Measurements from ENCODE around the gene CSNK2B.

CSNK2B gene

GRCh38 chr6:31629014-31629413, 36.9 kb upstream of the CSNK2B start:
- no peak overlapping the region for H3K4me3 ChIP-seq (ENCODE audit: low read length)
- no peak for DNase-seq (ENCODE audit: low read depth)
- no peaks in the 10 kb centered on the region for H3K4me1 ChIP-seq (ENCODE audit: control insufficient read depth, insufficient read depth, low read length)
- H3K9me3 ChIP-seq (ENCODE audit: control insufficient read depth, low read length), result no peaks in the 10 kb centered on the region
- peaks cover 100% of the 10 kb centered on the region for H3K36me3 ChIP-seq (ENCODE audit: control insufficient read depth, insufficient read depth, low read length, severe bottlenecking)
- H3K9ac ChIP-seq (ENCODE audit: low read length), result no peak overlapping the region
- H3K27me3 ChIP-seq (replicated peaks; ENCODE audit: control insufficient read depth, insufficient read depth, low read length), result no peaks in the 10 kb centered on the region

DNA sequence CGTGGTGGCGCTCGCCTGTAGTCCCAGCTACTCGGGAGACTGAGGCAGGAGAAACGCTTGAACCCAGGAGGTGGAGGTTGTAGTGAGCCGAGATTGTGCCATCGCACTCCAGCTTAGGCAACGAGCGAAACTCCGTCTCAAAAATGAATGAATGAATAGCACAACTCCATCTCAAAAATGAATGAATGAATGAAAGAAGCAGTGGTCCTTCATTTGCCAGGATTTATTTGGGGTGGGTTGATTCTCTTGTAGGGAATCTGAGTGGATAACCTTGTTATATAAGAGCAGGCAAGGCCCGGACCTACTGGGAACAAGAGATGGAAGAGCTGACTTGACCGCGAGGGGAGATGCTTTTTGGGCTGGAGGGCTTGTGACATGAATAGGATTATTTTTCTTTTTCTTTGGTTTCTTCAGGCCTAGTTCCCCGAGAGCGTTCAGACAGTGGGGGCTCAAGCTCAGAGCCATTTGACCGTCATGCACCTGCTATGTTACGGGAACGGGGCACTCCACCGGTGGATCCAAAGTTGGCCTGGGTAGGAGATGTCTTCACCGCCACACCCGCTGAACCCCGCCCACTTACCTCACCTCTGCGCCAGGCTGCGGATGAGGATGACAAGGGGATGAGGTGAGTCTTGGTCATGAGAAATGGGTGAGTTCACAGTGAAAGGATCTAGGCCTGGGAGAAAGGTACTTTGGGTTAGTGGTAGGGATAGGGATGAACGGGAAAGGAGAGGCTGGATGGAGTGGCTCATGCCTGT, 35.5 kb upstream of the CSNK2B start:
- Histone ChIP-seq H3K4me1 (ENCODE audit: control insufficient read depth, insufficient read depth, low read length) (peaks cover 7% of the 10 kb centered on the region), H3K9me3 (ENCODE audit: control insufficient read depth, low read length) (no peaks in the 10 kb centered on the region), H3K9ac (ENCODE audit: low read length) (no peak overlapping the region), H3K36me3 (ENCODE audit: control insufficient read depth, insufficient read depth, low read length, severe bottlenecking) (peaks cover 100% of the 10 kb centered on the region), H3K27me3 (replicated peaks; ENCODE audit: control insufficient read depth, insufficient read depth, low read length) (no peaks in the 10 kb centered on the region), H3K4me3 (ENCODE audit: low read length) (no peak overlapping the region)
- DNase-seq (ENCODE audit: low read depth), result no peak

- H3K9ac ChIP-seq (ENCODE audit: low read length), result no peak overlapping the region
- peaks cover 7% of the 10 kb centered on the region for H3K4me1 ChIP-seq (ENCODE audit: control insufficient read depth, insufficient read depth, low read length)
- H3K4me3 ChIP-seq (ENCODE audit: low read length), result no peak overlapping the region
- H3K27me3 ChIP-seq (replicated peaks; ENCODE audit: control insufficient read depth, insufficient read depth, low read length), result no peaks in the 10 kb centered on the region
- H3K36me3 ChIP-seq (ENCODE audit: control insufficient read depth, insufficient read depth, low read length, severe bottlenecking), result peaks cover 100% of the 10 kb centered on the region
- H3K9me3 ChIP-seq (ENCODE audit: control insufficient read depth, low read length), result no peaks in the 10 kb centered on the region
- no peak for DNase-seq (ENCODE audit: low read depth)
These were observed 34.7 kb upstream of the CSNK2B start for GRCh38 chr6:31631209-31631608.

GRCh38 chr6:31631681-31632278, 34.1 kb upstream of the CSNK2B start:
- Histone ChIP-seq H3K4me3 (ENCODE audit: low read length) (no peak overlapping the region), H3K9me3 (ENCODE audit: control insufficient read depth, low read length) (no peaks in the 10 kb centered on the region), H3K36me3 (ENCODE audit: control insufficient read depth, insufficient read depth, low read length, severe bottlenecking) (peaks cover 100% of the 10 kb centered on the region), H3K9ac (ENCODE audit: low read length) (no peak overlapping the region), H3K4me1 (ENCODE audit: control insufficient read depth, insufficient read depth, low read length) (peaks cover 7% of the 10 kb centered on the region), H3K27me3 (replicated peaks; ENCODE audit: control insufficient read depth, insufficient read depth, low read length) (no peaks in the 10 kb centered on the region)
- DNase-seq (ENCODE audit: low read depth), result no peak

DNA sequence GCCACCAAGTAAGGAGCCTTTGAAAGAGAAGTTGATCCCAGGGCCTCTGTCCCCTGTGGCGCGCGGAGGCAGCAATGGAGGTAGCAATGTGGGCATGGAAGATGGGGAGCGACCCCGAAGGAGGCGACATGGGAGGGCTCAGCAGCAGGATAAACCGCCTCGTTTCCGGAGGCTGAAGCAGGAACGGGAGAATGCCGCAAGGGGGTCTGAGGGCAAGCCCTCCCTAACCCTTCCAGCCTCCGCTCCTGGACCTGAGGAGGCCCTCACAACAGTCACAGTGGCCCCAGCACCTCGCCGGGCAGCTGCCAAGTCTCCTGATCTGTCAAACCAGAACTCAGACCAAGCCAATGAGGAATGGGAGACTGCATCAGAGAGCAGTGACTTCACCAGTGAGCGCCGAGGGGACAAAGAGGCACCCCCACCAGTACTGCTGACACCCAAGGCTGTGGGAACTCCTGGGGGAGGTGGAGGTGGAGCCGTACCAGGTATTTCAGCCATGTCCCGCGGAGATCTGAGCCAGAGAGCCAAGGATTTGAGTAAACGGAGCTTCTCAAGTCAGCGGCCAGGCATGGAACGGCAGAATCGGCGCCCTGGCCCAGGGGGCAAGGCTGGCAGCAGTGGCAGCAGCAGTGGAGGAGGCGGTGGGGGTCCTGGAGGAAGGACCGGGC, 33.5 kb upstream of the CSNK2B start:
- Histone ChIP-seq H3K9ac (ENCODE audit: low read length) (peak overlapping the region; percentile 12), H3K27me3 (replicated peaks; ENCODE audit: control insufficient read depth, insufficient read depth, low read length) (no peaks in the 10 kb centered on the region), H3K4me1 (ENCODE audit: control insufficient read depth, insufficient read depth, low read length) (peaks cover 7% of the 10 kb centered on the region), H3K9me3 (ENCODE audit: control insufficient read depth, low read length) (no peaks in the 10 kb centered on the region), H3K4me3 (ENCODE audit: low read length) (no peak overlapping the region), H3K36me3 (ENCODE audit: control insufficient read depth, insufficient read depth, low read length, severe bottlenecking) (peaks cover 99% of the 10 kb centered on the region)
- no peak for DNase-seq (ENCODE audit: low read depth)

- Histone ChIP-seq H3K4me1 (ENCODE audit: control insufficient read depth, insufficient read depth, low read length) (peaks cover 7% of the 10 kb centered on the region), H3K9ac (ENCODE audit: low read length) (no peak overlapping the region), H3K4me3 (ENCODE audit: low read length) (no peak overlapping the region), H3K9me3 (ENCODE audit: control insufficient read depth, low read length) (no peaks in the 10 kb centered on the region), H3K27me3 (replicated peaks; ENCODE audit: control insufficient read depth, insufficient read depth, low read length) (no peaks in the 10 kb centered on the region), H3K36me3 (ENCODE audit: control insufficient read depth, insufficient read depth, low read length, severe bottlenecking) (peaks cover 97% of the 10 kb centered on the region)
- no peak for DNase-seq (ENCODE audit: low read depth)
These were observed 32.4 kb upstream of the CSNK2B start for GRCh38 chr6:31633447-31633846.

- H3K4me1 ChIP-seq (ENCODE audit: control insufficient read depth, insufficient read depth, low read length), result peaks cover 11% of the 10 kb centered on the region
- peak overlapping the region; percentile 37 for H3K9ac ChIP-seq (ENCODE audit: low read length)
- H3K36me3 ChIP-seq (ENCODE audit: control insufficient read depth, insufficient read depth, low read length, severe bottlenecking), result peaks cover 97% of the 10 kb centered on the region
- no peak for DNase-seq (ENCODE audit: low read depth)
- H3K4me3 ChIP-seq (ENCODE audit: low read length), result no peak overlapping the region
- H3K9me3 ChIP-seq (ENCODE audit: control insufficient read depth, low read length), result no peaks in the 10 kb centered on the region
- H3K27me3 ChIP-seq (replicated peaks; ENCODE audit: control insufficient read depth, insufficient read depth, low read length), result no peaks in the 10 kb centered on the region
These were observed 31.7 kb upstream of the CSNK2B start for GRCh38 chr6:31634131-31634530.

- H3K4me3 ChIP-seq (ENCODE audit: low read length), result no peak overlapping the region
- H3K27me3 ChIP-seq (replicated peaks; ENCODE audit: control insufficient read depth, insufficient read depth, low read length), result no peaks in the 10 kb centered on the region
- H3K4me1 ChIP-seq (ENCODE audit: control insufficient read depth, insufficient read depth, low read length), result peaks cover 19% of the 10 kb centered on the region
- no peak overlapping the region for H3K9ac ChIP-seq (ENCODE audit: low read length)
- H3K9me3 ChIP-seq (ENCODE audit: control insufficient read depth, low read length), result no peaks in the 10 kb centered on the region
- peaks cover 97% of the 10 kb centered on the region for H3K36me3 ChIP-seq (ENCODE audit: control insufficient read depth, insufficient read depth, low read length, severe bottlenecking)
- DNase-seq (ENCODE audit: low read depth), result no peak
These were observed 30.8 kb upstream of the CSNK2B start for GRCh38 chr6:31634969-31635575.

DNA sequence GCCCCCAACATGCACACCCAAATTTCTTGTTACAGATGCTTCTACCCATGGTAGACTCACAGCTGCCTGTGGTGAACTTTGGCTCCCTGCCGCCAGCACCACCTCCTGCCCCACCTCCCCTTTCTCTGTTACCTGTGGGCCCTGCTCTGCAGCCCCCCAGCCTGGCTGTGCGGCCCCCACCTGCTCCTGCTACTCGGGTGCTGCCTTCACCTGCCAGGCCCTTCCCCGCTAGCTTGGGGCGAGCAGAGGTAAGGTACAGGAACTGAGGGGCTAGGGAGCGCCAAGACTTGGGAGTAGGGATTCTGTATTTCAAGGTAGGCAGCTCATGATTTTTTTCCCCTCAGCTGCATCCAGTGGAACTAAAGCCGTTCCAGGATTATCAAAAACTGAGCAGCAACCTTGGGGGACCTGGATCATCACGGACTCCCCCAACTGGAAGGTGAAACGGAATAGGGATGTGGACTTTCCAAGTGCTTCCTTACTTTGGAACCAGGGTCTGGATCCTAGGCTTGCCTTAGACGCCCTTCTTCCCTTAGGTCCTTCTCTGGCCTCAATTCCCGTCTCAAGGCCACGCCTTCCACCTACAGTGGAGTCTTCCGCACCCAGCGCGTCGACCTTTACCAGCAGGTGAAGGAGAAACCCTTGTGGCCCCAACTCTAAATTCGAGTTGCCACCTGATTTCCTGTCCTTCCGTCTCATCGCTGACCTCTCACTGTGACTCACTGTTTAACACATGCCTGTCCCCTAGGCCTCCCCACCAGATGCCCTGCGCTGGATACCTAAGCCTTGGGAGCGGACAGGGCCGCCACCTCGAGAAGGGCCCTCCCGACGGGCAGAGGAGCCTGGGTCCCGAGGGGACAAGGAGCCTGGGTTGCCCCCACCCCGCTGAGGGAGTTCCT, 28.9 kb upstream of the CSNK2B start:
- Histone ChIP-seq H3K27me3 (replicated peaks; ENCODE audit: control insufficient read depth, insufficient read depth, low read length) (no peaks in the 10 kb centered on the region), H3K4me3 (ENCODE audit: low read length) (no peak overlapping the region), H3K9ac (ENCODE audit: low read length) (no peak overlapping the region), H3K36me3 (ENCODE audit: control insufficient read depth, insufficient read depth, low read length, severe bottlenecking) (peaks cover 97% of the 10 kb centered on the region), H3K4me1 (ENCODE audit: control insufficient read depth, insufficient read depth, low read length) (peaks cover 21% of the 10 kb centered on the region), H3K9me3 (ENCODE audit: control insufficient read depth, low read length) (no peaks in the 10 kb centered on the region)
- DNase-seq (ENCODE audit: low read depth), result no peak

- Histone ChIP-seq H3K4me1 (ENCODE audit: control insufficient read depth, insufficient read depth, low read length) (peaks cover 21% of the 10 kb centered on the region), H3K27me3 (replicated peaks; ENCODE audit: control insufficient read depth, insufficient read depth, low read length) (no peaks in the 10 kb centered on the region), H3K36me3 (ENCODE audit: control insufficient read depth, insufficient read depth, low read length, severe bottlenecking) (peaks cover 95% of the 10 kb centered on the region), H3K4me3 (ENCODE audit: low read length) (no peak overlapping the region), H3K9me3 (ENCODE audit: control insufficient read depth, low read length) (no peaks in the 10 kb centered on the region), H3K9ac (ENCODE audit: low read length) (no peak overlapping the region)
- no peak for DNase-seq (ENCODE audit: low read depth)
These were observed 26.8 kb upstream of the CSNK2B start for GRCh38 chr6:31639043-31639442.
